ENCODE results near the gene DBX2. TPM values are rescaled to one million over a fixed set of nuclear protein-coding genes. Genes with fewer than 3 reads are reported as not detected.

The DBX2 gene
- total and polyA plus RNA-seq, 4 donors, result not detected

GRCh38 chr12:45075587-45076282 lies 24.8 kb upstream of the DBX2 start:
- H3K36me3 ChIP-seq (ENCODE audit: control insufficient read depth in 4 of 4, insufficient read depth in 3 of 4, low read depth in 1 of 4, low read length in 3 of 4), result no peaks in the 10 kb centered on the region
- H3K27me3 ChIP-seq (ENCODE audit: control insufficient read depth in 4 of 4, insufficient read depth in 4 of 4, low read length in 3 of 4), result no peaks in the 10 kb centered on the region
- no peak for DNase-seq (ENCODE audit: low spot score)
- H3K9ac ChIP-seq (ENCODE audit: low read depth in 1 of 2, low read length in 2 of 2), result no peak overlapping the region
- no peaks in the 10 kb centered on the region for H3K9me3 ChIP-seq (ENCODE audit: control insufficient read depth in 4 of 4, low read length in 3 of 4)
- WGBS, result 71% methylated on average over 6 of the region's 6 CpGs
- no peak overlapping the region for H3K4me3 ChIP-seq (ENCODE audit: low read depth in 1 of 3, low read length in 3 of 3)
- H3K27ac ChIP-seq (ENCODE audit: low read depth in 1 of 2, low read length in 2 of 2), result no peak overlapping the region
- TF ChIP-seq FOXA1 (IDR thresholded peaks at IDR 0.05) (no peak), HNF4A (conservative IDR thresholded peaks at IDR 0.05) (no peak), RAD21 (IDR thresholded peaks at IDR 0.05) (no peak), CTCF (IDR thresholded peaks at IDR 0.05; ENCODE audit: low read depth, low read length, missing input control) (no peak), RXRA (IDR thresholded peaks at IDR 0.05) (no peak), ATF3 (IDR thresholded peaks at IDR 0.05) (no peak), YY1 (IDR thresholded peaks at IDR 0.05) (no peak), EGR1 (IDR thresholded peaks at IDR 0.05; ENCODE audit: low read depth in 2 of 2) (no peak), JUND (IDR thresholded peaks at IDR 0.05) (no peak), REST (IDR thresholded peaks at IDR 0.05) (no peak), ZBTB33 (IDR thresholded peaks at IDR 0.05) (no peak), SP1 (IDR thresholded peaks at IDR 0.05) (no peak), MAX (IDR thresholded peaks at IDR 0.05) (no peak), TAF1 (conservative IDR thresholded peaks at IDR 0.05) (no peak), GABPA (IDR thresholded peaks at IDR 0.05 in 1 of 2, conservative IDR thresholded peaks at IDR 0.05 in 1 of 2) (no peak), FOXA2 (IDR thresholded peaks at IDR 0.05) (no peak), NR2F2 (IDR thresholded peaks at IDR 0.05) (no peak), HNF4G (IDR thresholded peaks at IDR 0.05) (no peak)
- no peaks in the 10 kb centered on the region for H3K4me1 ChIP-seq (ENCODE audit: control insufficient read depth in 4 of 4, insufficient read depth in 4 of 4, low read length in 3 of 4)
